HepG2 (cell line): ENCODE results near the gene MAST1. TPM values are rescaled to one million over a fixed set of nuclear protein-coding genes. Genes with fewer than 3 reads are reported as not detected.
A peak's percentile ranks its signal among the peaks of the same experiment; 100 is the strongest.

Source experiments
- AFF4 ChIP-seq: sonication (generic); formaldehyde crosslinking; IDR thresholded peaks from 2 replicates; pipeline ENCODE4 v1.4.0; 2020; ENCODE audit warnings: missing genetic modification reagents
- CREBL2 ChIP-seq: sonication (generic); formaldehyde crosslinking; IDR thresholded peaks from 2 replicates; pipeline ENCODE4 v1.8.1; 2023; ENCODE audit warnings: missing genetic modification reagents, mild to moderate bottlenecking, borderline replicate concordance
- ETS1 ChIP-seq: sonication (generic); formaldehyde crosslinking; IDR thresholded peaks from 2 replicates; pipeline ENCODE4 v1.4.0; 2020; ENCODE audit warnings: missing genetic modification reagents
- FOXO4 ChIP-seq: sonication (generic); formaldehyde crosslinking; conservative IDR thresholded peaks from 2 replicates; pipeline ENCODE4 v1.8.1; 2023; ENCODE audit warnings: missing genetic modification reagents
- MXI1 ChIP-seq: IDR thresholded peaks from 3 replicates; pipeline ENCODE4 v1.6.1; 2012; ENCODE audit warnings: low read depth, low read length, inconsistent platforms, borderline replicate concordance
- NCOA1 ChIP-seq: sonication (generic); formaldehyde crosslinking; IDR thresholded peaks from 2 replicates; pipeline ENCODE4 v1.9.0; 2021; ENCODE audit warnings: missing genetic modification reagents
- PAX8 ChIP-seq: sonication (generic); formaldehyde crosslinking; IDR thresholded peaks from 2 replicates; pipeline ENCODE4 v1.8.0; 2022; ENCODE audit warnings: mild to moderate bottlenecking, missing genetic modification reagents, borderline replicate concordance
- SAP130 ChIP-seq: IDR thresholded peaks from 2 replicates; pipeline ENCODE4 v1.6.1; 2016; ENCODE audit warnings: low read depth
- SNAPC5 ChIP-seq: sonication (generic); formaldehyde crosslinking; IDR thresholded peaks from 2 replicates; pipeline ENCODE4 v1.8.1; 2023; ENCODE audit warnings: mild to moderate bottlenecking, missing genetic modification reagents, borderline replicate concordance
- STAG1 ChIP-seq: sonication (generic); formaldehyde crosslinking; IDR thresholded peaks from 2 replicates; pipeline ENCODE4 v1.4.0; 2020; ENCODE audit warnings: missing genetic modification reagents
- XRCC5 ChIP-seq: fragments of 200-400 bp; formaldehyde crosslinking; optimal IDR thresholded peaks from 2 replicates; pipeline ENCODE3; 2017; ENCODE audit warnings: mild to moderate bottlenecking, low read length
- YEATS2 ChIP-seq: sonication (generic); formaldehyde crosslinking; IDR thresholded peaks from 2 replicates; pipeline ENCODE4 v1.4.0; 2020; ENCODE audit warnings: missing genetic modification reagents, borderline replicate concordance
- ZKSCAN1 ChIP-seq: fragments of 150-350 bp; IDR thresholded peaks from 2 replicates; pipeline ENCODE4 v1.6.1; 2014; ENCODE audit warnings: low read length
- ZNF232 ChIP-seq: sonication (generic); formaldehyde crosslinking; IDR thresholded peaks from 2 replicates; pipeline ENCODE4 v1.4.0; 2020; ENCODE audit warnings: missing genetic modification reagents, borderline replicate concordance
- ZNF501 ChIP-seq: sonication (generic); formaldehyde crosslinking; IDR thresholded peaks from 2 replicates; pipeline ENCODE4 v1.5.1; 2020; ENCODE audit warnings: mild to moderate bottlenecking, moderate library complexity, missing genetic modification reagents
- ZNF503 ChIP-seq: sonication (generic); formaldehyde crosslinking; IDR thresholded peaks from 2 replicates; pipeline ENCODE4 v1.4.0; 2020; ENCODE audit warnings: missing genetic modification reagents
- ZNF598 ChIP-seq: sonication (generic); formaldehyde crosslinking; IDR thresholded peaks from 2 replicates; pipeline ENCODE4 v1.5.1; 2020; ENCODE audit warnings: mild to moderate bottlenecking, missing genetic modification reagents, borderline replicate concordance
- ZNF816 ChIP-seq: sonication (generic); formaldehyde crosslinking; IDR thresholded peaks from 2 replicates; pipeline ENCODE4 v1.8.0; 2022; ENCODE audit warnings: missing genetic modification reagents, mild to moderate bottlenecking, borderline replicate concordance
- ZSCAN31 ChIP-seq: sonication (generic); formaldehyde crosslinking; IDR thresholded peaks from 2 replicates; pipeline ENCODE4 v1.5.0; 2020; ENCODE audit warnings: low read depth, mild to moderate bottlenecking, missing genetic modification reagents
- ZZZ3 ChIP-seq: sonication (generic); formaldehyde crosslinking; IDR thresholded peaks from 2 replicates; pipeline ENCODE4 v1.4.0; 2020; ENCODE audit warnings: missing genetic modification reagents, mild to moderate bottlenecking, borderline replicate concordance
- polyA plus RNA-seq, 8 experiments: library from polyadenylated mRNA; depleted of rRNA in 3 of 8; stranded (reverse) in 7 of 8; unstranded in 1 of 8; fragments of >200 nt; fragmentation: Illumina TruSeq in 4 of 8; extraction: Trizol in 4 of 8; gene quantifications; 2 replicates each; pipeline versions ENCODE4 v1.2.1 to v1.2.3, GENCODE V29; 2011 to 2016; ENCODE audit warnings: low read depth in 4 of 8, missing spikeins in 1 of 8, mixed read lengths in 1 of 8; ENCODE audit not compliant: insufficient read depth in 1 of 8
- total RNA-seq, 5 experiments: library from RNA; depleted of rRNA; stranded (reverse); fragments of >200 nt; fragmentation: Illumina TruSeq; extraction: Trizol; gene quantifications; 2 replicates each; pipeline ENCODE4 v1.2.3, GENCODE V29; 2016; ENCODE audit warnings: low read depth in 1 of 5

Gene MAST1
- total and polyA plus RNA-seq, 2 of the 13 experiments (the other 11 are each of a cell fraction or from before 2014, with no cell fraction given), result 0.73 to 4.7 TPM

- TF ChIP-seq AFF4 (CRISPR knock-in tag), result no peak
- no peak for TF ChIP-seq ETS1 (CRISPR knock-in tag)
- peak; percentile 97 for TF ChIP-seq YEATS2 (CRISPR knock-in tag)
- TF ChIP-seq SNAPC5 (CRISPR knock-in tag), result no peak
- peak; percentile 97 for TF ChIP-seq SAP130 (CRISPR knock-in tag)
- peak; percentile 87 for TF ChIP-seq ZNF503 (CRISPR knock-in tag)
- TF ChIP-seq ZKSCAN1, result no peak
- TF ChIP-seq XRCC5, result peak; percentile 34
- TF ChIP-seq ZNF598 (CRISPR knock-in tag), result peak; percentile 66; the same call in 1 of the 2 replicates
- TF ChIP-seq ZZZ3 (CRISPR knock-in tag), result no peak
- no peak for TF ChIP-seq STAG1 (CRISPR knock-in tag)
- no peak for TF ChIP-seq FOXO4 (CRISPR knock-in tag)
- peak; percentile 73; the same call in 2 of the 3 replicates for TF ChIP-seq MXI1
- peak; percentile 79; the same call in 1 of the 2 replicates for TF ChIP-seq CREBL2 (CRISPR knock-in tag)
- TF ChIP-seq ZSCAN31 (CRISPR knock-in tag), result peak; percentile 65; the same call in 1 of the 2 replicates
- no peak for TF ChIP-seq NCOA1 (CRISPR knock-in tag)
- no peak for TF ChIP-seq ZNF816 (CRISPR knock-in tag)
- TF ChIP-seq PAX8 (CRISPR knock-in tag), result peak; percentile 93; the same call in 1 of the 2 replicates
- peak; percentile 61; the same call in 1 of the 2 replicates for TF ChIP-seq ZNF232 (CRISPR knock-in tag)
- TF ChIP-seq ZNF501 (CRISPR knock-in tag), result peak; percentile 65; the same call in 1 of the 2 replicates
Measured at GRCh38 chr19:12806242-12807081, 31.9 kb upstream of the MAST1 start, which contains the start of gene RNASEH2A (continued).
